ENCODE results near the gene MROH8.

The MROH8 gene

GRCh38 chr20:37111926-37112455 is 67.4 kb downstream of the MROH8 start:
- Histone ChIP-seq H3K4me3 (ENCODE audit: low read depth, low read length, poor library complexity, severe bottlenecking) (no peak overlapping the region), H3K79me2 (ENCODE audit: insufficient read depth, low read length) (no peaks in the 10 kb centered on the region), H3K27ac (ENCODE audit: low read depth, low read length, poor library complexity, severe bottlenecking) (no peak overlapping the region), H3K27me3 (ENCODE audit: insufficient read depth, low read length) (no peaks in the 10 kb centered on the region), H3K9me3 (ENCODE audit: low read length) (no peaks in the 10 kb centered on the region), H3K9me2 (ENCODE audit: low read depth, low read length) (no peaks in the 10 kb centered on the region), H3F3A (ENCODE audit: insufficient read depth, low read length) (no peaks in the 10 kb centered on the region), H3K4me2 (ENCODE audit: low read length) (no peak overlapping the region), H3K9ac (ENCODE audit: low read length) (no peak overlapping the region), H2AFZ (ENCODE audit: low read length) (no peak overlapping the region), H4K20me1 (ENCODE audit: insufficient read depth, low read length) (no peaks in the 10 kb centered on the region), H3K36me3 (ENCODE audit: insufficient read depth, low read length) (no peaks in the 10 kb centered on the region), H3K4me1 (ENCODE audit: insufficient read depth, low read length, severe bottlenecking) (no peaks in the 10 kb centered on the region)
- TF ChIP-seq CTCF (IDR thresholded peaks at IDR 0.05; ENCODE audit: low read length) = no peak
- TF ChIP-seq EZH2 (IDR thresholded peaks at IDR 0.05; ENCODE audit: borderline replicate concordance, low read length) = no peak

DNA sequence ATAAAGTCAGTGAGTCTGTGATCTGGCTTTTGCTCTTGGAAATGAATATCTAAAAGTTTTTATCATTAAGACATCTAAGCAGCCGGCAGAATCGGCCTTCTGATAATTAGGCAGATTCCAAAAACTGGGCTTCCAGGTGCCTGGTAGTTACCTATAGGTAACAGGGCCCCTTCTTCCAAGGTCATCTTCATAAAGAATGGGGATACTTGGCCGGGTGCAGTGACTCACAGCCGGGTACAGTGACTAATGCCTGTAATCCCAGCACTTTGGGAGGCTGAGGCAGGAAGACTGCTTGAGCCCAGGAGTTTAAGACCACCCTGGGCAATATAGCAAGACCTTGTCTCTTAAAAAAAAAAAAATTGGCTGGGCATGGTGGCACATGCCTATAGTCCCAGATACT is 70.7 kb downstream of the MROH8 start:
- no peak for TF ChIP-seq CTCF (IDR thresholded peaks at IDR 0.05; ENCODE audit: low read length)
- no peak for TF ChIP-seq EZH2 (IDR thresholded peaks at IDR 0.05; ENCODE audit: borderline replicate concordance, low read length)
- no peaks in the 10 kb centered on the region for H3K79me2 ChIP-seq (ENCODE audit: insufficient read depth, low read length)
- H3K9me2 ChIP-seq (ENCODE audit: low read depth, low read length) = no peaks in the 10 kb centered on the region
- H3K4me3 ChIP-seq (ENCODE audit: low read depth, low read length, poor library complexity, severe bottlenecking) = no peak overlapping the region
- no peaks in the 10 kb centered on the region for H3K9me3 ChIP-seq (ENCODE audit: low read length)
- H3F3A ChIP-seq (ENCODE audit: insufficient read depth, low read length) = no peaks in the 10 kb centered on the region
- H4K20me1 ChIP-seq (ENCODE audit: insufficient read depth, low read length) = no peaks in the 10 kb centered on the region
- no peak overlapping the region for H3K4me2 ChIP-seq (ENCODE audit: low read length)
- H3K36me3 ChIP-seq (ENCODE audit: insufficient read depth, low read length) = no peaks in the 10 kb centered on the region
- no peak overlapping the region for H3K9ac ChIP-seq (ENCODE audit: low read length)
- no peaks in the 10 kb centered on the region for H3K4me1 ChIP-seq (ENCODE audit: insufficient read depth, low read length, severe bottlenecking)
- H3K27ac ChIP-seq (ENCODE audit: low read depth, low read length, poor library complexity, severe bottlenecking) = no peak overlapping the region
- no peak overlapping the region for H2AFZ ChIP-seq (ENCODE audit: low read length)
- H3K27me3 ChIP-seq (ENCODE audit: insufficient read depth, low read length) = no peaks in the 10 kb centered on the region

DNA sequence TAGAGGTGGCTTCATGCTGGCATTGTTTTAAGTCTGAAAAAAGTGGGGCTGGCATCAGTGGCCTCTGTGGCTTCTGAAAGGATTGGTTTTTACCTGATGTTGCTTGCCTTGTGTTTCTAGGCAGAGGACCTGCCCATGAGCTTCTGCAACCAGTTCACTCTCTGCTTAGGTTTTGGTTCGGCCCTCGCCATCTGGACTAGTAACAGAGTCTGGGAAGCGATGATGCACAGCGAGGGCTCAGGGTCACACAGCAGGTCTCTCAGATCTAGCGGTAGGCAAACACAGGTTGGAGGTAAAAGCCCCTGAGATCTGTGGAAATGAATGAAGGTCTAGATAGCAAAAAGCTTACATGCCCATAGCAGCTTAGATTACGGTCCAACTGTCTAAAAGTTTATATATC is 76.8 kb downstream of the MROH8 start:
- no peak overlapping the region for H3K9ac ChIP-seq (ENCODE audit: low read length)
- H3K4me2 ChIP-seq (ENCODE audit: low read length) = no peak overlapping the region
- TF ChIP-seq CTCF (IDR thresholded peaks at IDR 0.05; ENCODE audit: low read length) = no peak
- TF ChIP-seq EZH2 (IDR thresholded peaks at IDR 0.05; ENCODE audit: borderline replicate concordance, low read length) = no peak
- H3K27me3 ChIP-seq (ENCODE audit: insufficient read depth, low read length) = no peaks in the 10 kb centered on the region
- no peaks in the 10 kb centered on the region for H3K36me3 ChIP-seq (ENCODE audit: insufficient read depth, low read length)
- H3F3A ChIP-seq (ENCODE audit: insufficient read depth, low read length) = no peaks in the 10 kb centered on the region
- no peaks in the 10 kb centered on the region for H3K79me2 ChIP-seq (ENCODE audit: insufficient read depth, low read length)
- H3K9me2 ChIP-seq (ENCODE audit: low read depth, low read length) = no peaks in the 10 kb centered on the region
- no peaks in the 10 kb centered on the region for H3K4me1 ChIP-seq (ENCODE audit: insufficient read depth, low read length, severe bottlenecking)
- no peak overlapping the region for H3K4me3 ChIP-seq (ENCODE audit: low read depth, low read length, poor library complexity, severe bottlenecking)
- no peaks in the 10 kb centered on the region for H3K9me3 ChIP-seq (ENCODE audit: low read length)
- H4K20me1 ChIP-seq (ENCODE audit: insufficient read depth, low read length) = no peaks in the 10 kb centered on the region
- H2AFZ ChIP-seq (ENCODE audit: low read length) = no peak overlapping the region
- H3K27ac ChIP-seq (ENCODE audit: low read depth, low read length, poor library complexity, severe bottlenecking) = no peak overlapping the region

All from OCI-LY1 (cell line).